HCT116 (cell line): Measurements from ENCODE around the gene CIC.

ENCODE experiments used
- CTCF ChIP-seq, 3 experiments: fragments of 200-600 bp in 1 of 3; sonication (generic) in 1 of 3; IDR thresholded peaks in 2 of 3; conservative IDR thresholded peaks in 1 of 3; 2 replicates each; pipeline ENCODE4 v1.5.1; 2012 to 2017; ENCODE audit warnings: low read depth in 2 of 3, low read length in 2 of 3, antibody characterized with exemption in 1 of 3, borderline replicate concordance in 1 of 3, control low read depth in 1 of 3, mild to moderate bottlenecking in 1 of 3, mixed read lengths in 1 of 3, mixed run types in 1 of 3, moderate library complexity in 1 of 3; ENCODE audit not compliant: insufficient read depth in 1 of 3
- EZH2 ChIP-seq: fragments of 200-600 bp; sonication (generic); IDR thresholded peaks from 2 replicates; pipeline ENCODE4 v1.6.1; 2017; ENCODE audit warnings: antibody characterized with exemption, mixed run types
- EZH2phosphoT487 ChIP-seq: fragments of 200-600 bp; IDR thresholded peaks from 2 replicates; pipeline ENCODE4 v1.6.1; 2018; ENCODE audit warnings: antibody characterized with exemption, borderline replicate concordance
- FOSL1 ChIP-seq: IDR thresholded peaks from 2 replicates; pipeline ENCODE4 v1.6.1; 2012; ENCODE audit warnings: low read depth
- JUND ChIP-seq: IDR thresholded peaks from 2 replicates; pipeline ENCODE4 v1.6.1; 2012
- POLR2A ChIP-seq: IDR thresholded peaks from 2 replicates; pipeline ENCODE4 v1.7.0; 2011; ENCODE audit warnings: borderline replicate concordance; ENCODE audit not compliant: insufficient read depth, insufficient read length; ENCODE audit errors: extremely low read depth
- POLR2AphosphoS5 ChIP-seq: IDR thresholded peaks from 2 replicates; pipeline ENCODE4 v1.6.1; 2011; ENCODE audit warnings: mild to moderate bottlenecking, low read depth, low read length, moderate library complexity
- SIN3A ChIP-seq: IDR thresholded peaks from 2 replicates; pipeline ENCODE4 v1.6.1; 2012; ENCODE audit warnings: low read depth
- SP1 ChIP-seq: IDR thresholded peaks from 2 replicates; pipeline ENCODE4 v1.6.1; 2012; ENCODE audit warnings: low read depth
- SRF ChIP-seq: IDR thresholded peaks from 2 replicates; pipeline ENCODE4 v1.6.1; 2012; ENCODE audit warnings: low read depth
- ZFX ChIP-seq: fragments of 450-650 bp; IDR thresholded peaks from 2 replicates; pipeline ENCODE4 v1.6.1; 2017

DNA sequence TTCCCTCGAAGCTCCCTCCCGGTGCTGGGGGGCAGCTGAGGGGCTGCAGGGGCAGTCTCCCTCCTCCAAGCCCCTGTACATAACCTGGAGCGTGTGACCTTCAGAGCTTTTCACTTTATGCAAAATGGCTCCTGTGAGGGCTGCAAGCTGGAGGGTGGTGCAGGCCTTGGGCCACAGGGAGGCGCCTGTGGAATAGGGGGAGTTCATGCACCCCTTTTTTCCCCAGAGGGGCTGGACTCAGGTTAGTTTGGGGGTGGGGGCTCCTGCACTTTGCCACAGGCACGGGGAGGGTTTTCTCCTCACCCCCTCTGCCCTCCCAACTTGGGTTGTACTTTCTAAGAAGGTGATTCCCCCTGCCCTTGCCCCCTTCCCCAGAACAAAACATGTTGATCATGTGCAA lies 26.3 kb downstream of the CIC start:
- TF ChIP-seq CTCF (IDR thresholded peaks at IDR 0.05 in 2 of 3, conservative IDR thresholded peaks at IDR 0.05 in 1 of 3; ENCODE audit: borderline replicate concordance in 1 of 3, insufficient read depth in 1 of 3, low read depth in 2 of 3, low read length in 2 of 3) (no peak), EZH2 (no peak), FOSL1 (no peak), SP1 (no peak), ZFX (no peak), POLR2A (no peak), SRF (no peak), SIN3A (no peak), EZH2phosphoT487 (no peak), POLR2AphosphoS5 (no peak), JUND (no peak)
